22Rv1 (cell line): Measurements from ENCODE around the gene SMTN.

ENCODE experiments used
- CTCF ChIP-seq: fragments of 450-650 bp; IDR thresholded peaks from 2 replicates; pipeline ENCODE4 v1.5.1; 2017; ENCODE audit warnings: mild to moderate bottlenecking
- ZFX ChIP-seq: fragments of 450-650 bp; IDR thresholded peaks from 2 replicates; pipeline ENCODE4 v1.6.1; 2017; ENCODE audit warnings: antibody characterized with exemption, borderline replicate concordance

GRCh38 chr22:31036671-31037550 is 44.2 kb upstream of the SMTN start:
- TF ChIP-seq CTCF (peak; percentile 49), ZFX (no peak)
